Inflammatory macrophage (primary cell): ENCODE results near the gene TBX10.
A peak's percentile ranks its signal among the peaks of the same experiment; 100 is the strongest.
"Not testable (repeated sequence)": the region's sequence is repeated elsewhere in the genome, so short reads cannot be mapped to it uniquely, and the experiment has no call there.

Experiments
- DNase-seq, 2 donors: peaks; one replicate each; pipeline ENCODE4 v3.0.0-alpha.2; 2020 to 2022

TBX10 gene

GRCh38 chr11:67614730-67615714 is 24.5 kb downstream of the TBX10 start:
- peak; percentile 10 to 33 for DNase-seq

GRCh38 chr11:67613960-67614715 is 25.4 kb downstream of the TBX10 start:
- DNase-seq: peak; percentile 53 to 69

- peak in 1 of 2 donors; percentile 17 for DNase-seq
Observed at GRCh38 chr11:67613313-67613959, 26.1 kb downstream of the TBX10 start.

GRCh38 chr11:67612751-67613150 is 26.8 kb downstream of the TBX10 start:
- DNase-seq: no peak

GRCh38 chr11:67611704-67612587 is 27.6 kb downstream of the TBX10 start:
- DNase-seq: no peak

GRCh38 chr11:67611165-67611564 is 28.4 kb downstream of the TBX10 start:
- no peak for DNase-seq

GRCh38 chr11:67610302-67610868 is 29.2 kb downstream of the TBX10 start:
- DNase-seq: no peak

GRCh38 chr11:67609316-67609715 is 30.2 kb downstream of the TBX10 start:
- DNase-seq: no peak

- DNase-seq: no peak
Observed at GRCh38 chr11:67608486-67608885, 31.1 kb downstream of the TBX10 start.

- DNase-seq: no peak
Observed at GRCh38 chr11:67607507-67607906, 32.1 kb downstream of the TBX10 start.

GRCh38 chr11:67606492-67607295 is 32.9 kb downstream of the TBX10 start, which contains the start of gene NDUFV1:
Gene NDUFV1, plus strand, starts transcription at chr11:67606936. Its CDS starts 69 bp downstream, at chr11:67607005.
- peak; percentile 93 to 94 for DNase-seq

- DNase-seq: no peak
Observed at GRCh38 chr11:67606093-67606491, 33.5 kb downstream of the TBX10 start.

GRCh38 chr11:67605231-67606011 is 34.1 kb downstream of the TBX10 start:
- no peak for DNase-seq

GRCh38 chr11:67604815-67605214 is 34.7 kb downstream of the TBX10 start:
- DNase-seq: no peak

GRCh38 chr11:67604119-67604518 is 35.4 kb downstream of the TBX10 start:
- not testable (repeated sequence) for DNase-seq

- DNase-seq: no peak
Observed at GRCh38 chr11:67601098-67601497, 38.5 kb downstream of the TBX10 start.

GRCh38 chr11:67600324-67601029 is 39.1 kb downstream of the TBX10 start:
- DNase-seq: peak in 1 of 2 donors; percentile 10

GRCh38 chr11:67599149-67599548 is 40.4 kb downstream of the TBX10 start:
- DNase-seq: no peak

- not testable (repeated sequence) for DNase-seq
Observed at GRCh38 chr11:67597963-67598362, 41.6 kb downstream of the TBX10 start.
